Bronchial smooth muscle cell (primary cell): ENCODE measurements around the gene POGZ. TPM values are rescaled to one million over a fixed set of nuclear protein-coding genes. Genes with fewer than 3 reads are reported as not detected.

Source experiments
- total RNA-seq: library from RNA; depleted of rRNA; stranded (reverse); fragments of >200 nt; gene quantifications from 2 replicates; pipeline ENCODE4 v1.2.1, GENCODE V29; 2014

Gene POGZ, protein sequence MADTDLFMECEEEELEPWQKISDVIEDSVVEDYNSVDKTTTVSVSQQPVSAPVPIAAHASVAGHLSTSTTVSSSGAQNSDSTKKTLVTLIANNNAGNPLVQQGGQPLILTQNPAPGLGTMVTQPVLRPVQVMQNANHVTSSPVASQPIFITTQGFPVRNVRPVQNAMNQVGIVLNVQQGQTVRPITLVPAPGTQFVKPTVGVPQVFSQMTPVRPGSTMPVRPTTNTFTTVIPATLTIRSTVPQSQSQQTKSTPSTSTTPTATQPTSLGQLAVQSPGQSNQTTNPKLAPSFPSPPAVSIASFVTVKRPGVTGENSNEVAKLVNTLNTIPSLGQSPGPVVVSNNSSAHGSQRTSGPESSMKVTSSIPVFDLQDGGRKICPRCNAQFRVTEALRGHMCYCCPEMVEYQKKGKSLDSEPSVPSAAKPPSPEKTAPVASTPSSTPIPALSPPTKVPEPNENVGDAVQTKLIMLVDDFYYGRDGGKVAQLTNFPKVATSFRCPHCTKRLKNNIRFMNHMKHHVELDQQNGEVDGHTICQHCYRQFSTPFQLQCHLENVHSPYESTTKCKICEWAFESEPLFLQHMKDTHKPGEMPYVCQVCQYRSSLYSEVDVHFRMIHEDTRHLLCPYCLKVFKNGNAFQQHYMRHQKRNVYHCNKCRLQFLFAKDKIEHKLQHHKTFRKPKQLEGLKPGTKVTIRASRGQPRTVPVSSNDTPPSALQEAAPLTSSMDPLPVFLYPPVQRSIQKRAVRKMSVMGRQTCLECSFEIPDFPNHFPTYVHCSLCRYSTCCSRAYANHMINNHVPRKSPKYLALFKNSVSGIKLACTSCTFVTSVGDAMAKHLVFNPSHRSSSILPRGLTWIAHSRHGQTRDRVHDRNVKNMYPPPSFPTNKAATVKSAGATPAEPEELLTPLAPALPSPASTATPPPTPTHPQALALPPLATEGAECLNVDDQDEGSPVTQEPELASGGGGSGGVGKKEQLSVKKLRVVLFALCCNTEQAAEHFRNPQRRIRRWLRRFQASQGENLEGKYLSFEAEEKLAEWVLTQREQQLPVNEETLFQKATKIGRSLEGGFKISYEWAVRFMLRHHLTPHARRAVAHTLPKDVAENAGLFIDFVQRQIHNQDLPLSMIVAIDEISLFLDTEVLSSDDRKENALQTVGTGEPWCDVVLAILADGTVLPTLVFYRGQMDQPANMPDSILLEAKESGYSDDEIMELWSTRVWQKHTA (N-terminal part only)
- total RNA-seq, result 11.3 and 14.3 TPM in 2 replicates

DNA sequence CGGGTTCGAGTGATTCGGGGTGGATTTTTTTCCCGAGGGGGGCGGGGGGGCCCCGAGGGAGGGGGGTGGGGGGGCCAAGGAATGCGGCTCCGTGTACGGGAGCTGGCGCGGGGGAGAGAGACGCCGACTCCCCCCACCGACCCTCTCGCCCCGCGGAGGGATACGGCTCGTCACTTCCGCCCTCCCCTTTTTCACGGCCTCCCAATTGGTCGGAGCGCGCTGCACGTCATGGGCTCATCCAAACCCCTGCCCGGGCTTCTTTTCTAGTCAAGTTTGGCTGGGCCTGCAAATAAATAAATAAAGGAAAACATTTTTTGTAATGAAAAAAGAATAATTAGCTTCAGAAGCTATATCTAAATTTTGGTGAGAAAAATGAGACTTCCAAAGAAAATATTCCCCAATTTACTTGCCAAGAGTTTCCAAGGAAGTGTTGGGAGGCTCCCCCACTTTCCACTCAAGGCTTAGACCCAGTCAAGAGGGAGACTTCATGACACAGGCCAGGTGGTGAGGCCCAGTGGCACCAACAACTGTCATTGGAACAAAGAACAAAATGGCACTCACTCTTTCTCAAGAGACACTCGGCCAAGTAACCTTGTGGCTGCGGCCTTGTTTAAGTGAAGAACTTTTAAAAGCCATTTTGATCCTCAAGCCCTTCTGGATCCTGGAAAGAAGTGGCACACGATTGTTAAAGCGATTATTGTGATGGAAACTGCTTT, at the start of gene POGZ:
Gene POGZ (minus strand): TSS at position 164 of the 716 bp plus-strand sequence. CDS start 17,290 bp downstream, outside the sequence.

DNA sequence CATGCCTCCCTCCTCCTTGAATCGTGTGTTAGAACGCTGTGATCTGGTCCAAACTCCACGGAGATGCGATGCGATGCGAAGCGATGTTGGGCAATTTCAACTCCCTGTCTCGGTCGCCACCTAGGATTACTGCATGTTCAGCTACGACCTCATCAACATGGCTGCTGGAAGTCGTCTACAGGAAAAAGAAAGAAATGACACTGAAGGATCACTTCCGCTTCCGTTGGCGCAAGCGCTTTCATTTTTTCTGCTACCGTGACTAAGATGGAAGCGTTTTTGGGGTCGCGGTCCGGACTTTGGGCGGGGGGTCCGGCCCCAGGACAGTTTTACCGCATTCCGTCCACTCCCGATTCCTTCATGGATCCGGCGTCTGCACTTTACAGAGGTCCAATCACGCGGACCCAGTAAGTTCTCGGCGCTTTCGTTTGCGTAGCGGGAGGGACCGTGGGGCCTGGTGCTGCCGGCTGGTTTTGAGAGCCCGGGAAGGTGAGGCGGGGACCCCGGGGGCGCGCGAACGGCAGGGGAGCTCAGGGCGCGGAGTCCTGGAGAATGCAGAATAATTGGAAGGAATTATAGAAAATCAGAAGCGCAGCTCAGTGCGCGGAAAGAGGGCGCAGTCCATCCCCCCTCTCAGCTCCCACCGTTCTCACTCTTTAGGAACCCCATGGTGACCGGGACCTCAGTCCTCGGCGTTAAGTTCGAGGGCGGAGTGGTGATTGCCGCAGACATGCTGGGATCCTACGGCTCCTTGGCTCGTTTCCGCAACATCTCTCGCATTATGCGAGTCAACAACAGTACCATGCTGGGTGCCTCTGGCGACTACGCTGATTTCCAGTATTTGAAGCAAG, 59.7 kb downstream of the POGZ start, which contains the start of gene PSMB4:
Gene PSMB4 (plus strand): TSS at position 250 of the 848 bp plus-strand sequence. CDS start 15 bp downstream, at position 265.

DNA sequence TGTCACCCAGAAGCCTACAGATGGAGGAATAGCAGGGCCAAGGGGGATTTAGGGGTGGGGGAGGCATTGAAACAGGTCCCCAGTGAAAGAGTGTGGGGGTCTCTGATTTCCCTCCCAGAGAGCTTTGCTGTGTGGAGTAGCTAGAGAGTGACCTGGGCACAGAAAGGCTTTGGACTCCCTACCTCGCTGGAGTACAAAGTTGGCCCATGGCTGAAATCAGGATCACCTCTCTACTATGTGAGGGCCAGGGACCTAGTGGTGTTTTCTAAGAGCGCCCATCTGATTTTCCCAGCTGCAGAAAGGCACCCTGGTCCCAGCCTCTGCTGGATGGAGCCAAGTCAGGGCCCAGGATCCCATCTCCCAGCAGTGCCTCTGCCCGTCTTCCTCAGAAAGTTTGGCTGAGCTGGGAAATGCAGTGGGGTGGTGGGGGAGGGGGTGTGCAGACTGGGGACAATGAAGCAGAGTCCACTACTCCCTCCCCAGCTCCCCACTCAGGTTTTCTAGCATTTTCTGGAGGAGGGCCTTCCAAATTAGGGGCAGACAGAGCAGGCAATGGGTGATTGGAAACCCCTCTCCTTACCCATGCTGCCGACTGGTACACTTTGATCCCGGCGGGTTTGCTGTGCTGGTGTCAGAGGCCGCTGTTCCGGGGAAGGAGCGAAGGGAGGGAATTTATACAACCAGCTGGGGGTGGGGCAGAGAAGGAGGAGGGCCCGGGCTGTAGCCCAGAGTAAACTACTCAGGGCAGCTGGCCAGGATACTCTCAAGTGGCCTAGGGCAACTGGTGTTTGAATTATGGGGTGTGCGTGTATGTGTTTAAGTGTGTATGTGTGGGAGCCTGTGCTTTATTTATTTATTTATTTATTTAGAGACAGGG, 87.0 kb downstream of the POGZ start, which contains the start of gene SELENBP1:
Gene SELENBP1 (minus strand): TSS at position 648 of the 877 bp plus-strand sequence. CDS start 64 bp downstream, at position 584.

Other genes starting within 250 kb of the POGZ start
- 342 and 409 TPM in 2 replicates for gene PSMD4, start 204.8 kb downstream of the POGZ start, total RNA-seq
- gene ZNF687, start 177.2 kb downstream of the POGZ start, total RNA-seq, result 7.3 and 9.0 TPM in 2 replicates
- 35.5 and 52.5 TPM in 2 replicates for gene PI4KB, start 132.1 kb downstream of the POGZ start, total RNA-seq
- 31.2 and 31.7 TPM in 2 replicates for gene RFX5, start 112.2 kb downstream of the POGZ start, total RNA-seq
- 111 and 123 TPM in 2 replicates for gene SELENBP1, start 86.8 kb downstream of the POGZ start, total RNA-seq
- gene PSMB4, start 59.9 kb downstream of the POGZ start, total RNA-seq, result 318 and 353 TPM in 2 replicates
- under 0.01 and 0.16 TPM in 2 replicates for gene CGN, start 51.9 kb upstream of the POGZ start, total RNA-seq
- gene TUFT1, start 80.8 kb upstream of the POGZ start, total RNA-seq, result 1.5 and 5.2 TPM in 2 replicates
- gene SNX27, start 152.6 kb upstream of the POGZ start, total RNA-seq, result 27.4 and 50.5 TPM in 2 replicates